HG02623 (cell line): ENCODE data around the gene IGLL5.

ENCODE experiments used
- ATAC-seq: cut with Tn5 transposase; IDR thresholded peaks from one replicate; pipeline ENCODE4 v1.9.1; 2021; ENCODE audit warnings: moderate library complexity; ENCODE audit not compliant: unreplicated experiment

Gene IGLL5

GRCh38 chr22:22887621-22888503, at the start of gene IGLL5:
Gene IGLL5 (plus strand): TSS chr22:22887816. CDS start chr22:22888054, 238 bp downstream.
- no peak for ATAC-seq

GRCh38 chr22:22838148-22838786, 49.3 kb upstream of the IGLL5 start:
- ATAC-seq: no peak

GRCh38 chr22:22839570-22840314, 47.9 kb upstream of the IGLL5 start:
- no peak for ATAC-seq

- ATAC-seq: no peak
These were observed 46.8 kb upstream of the IGLL5 start for GRCh38 chr22:22840780-22841179.

- ATAC-seq: no peak
These were observed 46.0 kb upstream of the IGLL5 start for GRCh38 chr22:22841598-22841997.

- ATAC-seq: no peak
These were observed 45.5 kb upstream of the IGLL5 start for GRCh38 chr22:22842085-22842484.

- ATAC-seq: no peak
These were observed 43.8 kb upstream of the IGLL5 start for GRCh38 chr22:22843848-22844247.

GRCh38 chr22:22847241-22847640, 40.4 kb upstream of the IGLL5 start:
- ATAC-seq: no peak

GRCh38 chr22:22848364-22848866, 39.2 kb upstream of the IGLL5 start:
- no peak for ATAC-seq

GRCh38 chr22:22849640-22850610, 37.7 kb upstream of the IGLL5 start:
- no peak for ATAC-seq

GRCh38 chr22:22851969-22852368, 35.6 kb upstream of the IGLL5 start:
- no peak for ATAC-seq

- ATAC-seq: no peak
These were observed 33.9 kb upstream of the IGLL5 start for GRCh38 chr22:22853713-22854112.

GRCh38 chr22:22854466-22854865, 33.1 kb upstream of the IGLL5 start:
- no peak for ATAC-seq

GRCh38 chr22:22855085-22855484, 32.5 kb upstream of the IGLL5 start:
- ATAC-seq: no peak

- no peak for ATAC-seq
These were observed 31.9 kb upstream of the IGLL5 start for GRCh38 chr22:22855617-22856308.

- ATAC-seq: no peak
These were observed 31.3 kb upstream of the IGLL5 start for GRCh38 chr22:22856364-22856763.

GRCh38 chr22:22856885-22857606, 30.6 kb upstream of the IGLL5 start:
- ATAC-seq: no peak

GRCh38 chr22:22857607-22858558, 29.7 kb upstream of the IGLL5 start:
- ATAC-seq: no peak
